ENCODE data around the gene MRPL30.

Gene MRPL30

DNA sequence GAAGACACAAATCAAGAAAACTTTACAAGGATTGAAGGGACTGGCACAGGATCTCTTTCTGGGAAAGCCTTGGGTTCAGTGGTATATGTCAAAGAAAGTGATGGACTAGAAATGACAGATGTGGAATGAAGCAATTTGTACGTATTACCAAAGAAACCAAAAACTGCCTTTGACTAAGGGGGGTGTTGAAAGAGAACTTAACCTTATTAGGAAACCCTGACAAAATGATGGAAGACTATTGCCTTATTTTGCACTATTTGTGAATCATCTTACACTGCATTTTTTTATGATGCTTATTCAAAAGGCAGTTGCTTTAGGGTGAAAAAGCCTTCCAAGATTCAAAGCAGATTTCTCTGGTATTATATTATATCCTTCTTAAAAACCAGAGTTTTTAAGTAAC is 30.3 kb upstream of the MRPL30 start:
- in situ Hi-C loops (cut with MboI; ENCODE audit: low pct_unique_long_range_greater_than_20kb, low sequenced_read_pairs, unreplicated experiment) = no loop called here
- TF ChIP-seq, protein P1, sequence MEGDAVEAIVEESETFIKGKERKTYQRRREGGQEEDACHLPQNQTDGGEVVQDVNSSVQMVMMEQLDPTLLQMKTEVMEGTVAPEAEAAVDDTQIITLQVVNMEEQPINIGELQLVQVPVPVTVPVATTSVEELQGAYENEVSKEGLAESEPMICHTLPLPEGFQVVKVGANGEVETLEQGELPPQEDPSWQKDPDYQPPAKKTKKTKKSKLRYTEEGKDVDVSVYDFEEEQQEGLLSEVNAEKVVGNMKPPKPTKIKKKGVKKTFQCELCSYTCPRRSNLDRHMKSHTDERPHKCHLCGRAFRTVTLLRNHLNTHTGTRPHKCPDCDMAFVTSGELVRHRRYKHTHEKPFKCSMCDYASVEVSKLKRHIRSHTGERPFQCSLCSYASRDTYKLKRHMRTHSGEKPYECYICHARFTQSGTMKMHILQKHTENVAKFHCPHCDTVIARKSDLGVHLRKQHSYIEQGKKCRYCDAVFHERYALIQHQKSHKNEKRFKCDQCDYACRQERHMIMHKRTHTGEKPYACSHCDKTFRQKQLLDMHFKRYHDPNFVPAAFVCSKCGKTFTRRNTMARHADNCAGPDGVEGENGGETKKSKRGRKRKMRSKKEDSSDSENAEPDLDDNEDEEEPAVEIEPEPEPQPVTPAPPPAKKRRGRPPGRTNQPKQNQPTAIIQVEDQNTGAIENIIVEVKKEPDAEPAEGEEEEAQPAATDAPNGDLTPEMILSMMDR (IDR thresholded peaks at IDR 0.05; ENCODE audit: extremely low read depth, insufficient read depth, missing control alignments) = no peak
- no peak for DNase-seq (ENCODE audit: low spot score)

DNA sequence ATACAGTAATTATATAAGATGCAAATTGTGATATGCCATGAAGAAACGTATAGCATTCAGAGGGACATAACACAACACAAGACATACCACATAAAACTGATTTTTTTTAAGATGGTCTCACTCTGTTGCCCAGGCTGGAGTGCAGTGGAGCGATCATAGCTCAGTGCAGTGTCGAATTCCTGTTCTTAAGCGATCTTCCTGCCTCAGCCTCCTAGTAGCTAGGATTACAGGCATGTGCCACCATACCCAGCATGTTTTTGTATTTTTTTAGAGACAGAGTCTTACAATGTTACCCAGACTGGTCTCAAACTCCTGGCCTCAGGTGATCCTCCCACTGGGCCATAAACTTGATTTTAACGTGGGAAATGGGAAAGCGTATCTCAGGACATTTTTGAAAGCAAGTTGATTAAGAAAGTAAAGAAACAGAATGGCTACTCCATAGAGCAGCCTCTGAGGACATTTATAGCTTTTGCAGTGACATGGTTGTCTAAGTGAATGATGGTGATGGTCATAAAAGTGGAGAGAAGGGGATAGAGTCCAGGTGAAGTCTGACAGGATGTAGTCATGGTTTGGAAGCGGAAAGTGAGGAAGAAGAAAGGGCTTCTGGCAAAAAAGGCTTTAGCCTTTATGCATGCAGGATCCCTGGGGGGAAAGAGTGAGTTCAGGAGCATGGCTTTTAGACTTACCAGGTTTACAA is 28.6 kb upstream of the MRPL30 start:
- DNase-seq (ENCODE audit: low spot score) = no peak
- TF ChIP-seq, protein P1 (IDR thresholded peaks at IDR 0.05; ENCODE audit: extremely low read depth, insufficient read depth, missing control alignments) = no peak
- in situ Hi-C loops (cut with MboI; ENCODE audit: low pct_unique_long_range_greater_than_20kb, low sequenced_read_pairs, unreplicated experiment) = no loop called here

DNA sequence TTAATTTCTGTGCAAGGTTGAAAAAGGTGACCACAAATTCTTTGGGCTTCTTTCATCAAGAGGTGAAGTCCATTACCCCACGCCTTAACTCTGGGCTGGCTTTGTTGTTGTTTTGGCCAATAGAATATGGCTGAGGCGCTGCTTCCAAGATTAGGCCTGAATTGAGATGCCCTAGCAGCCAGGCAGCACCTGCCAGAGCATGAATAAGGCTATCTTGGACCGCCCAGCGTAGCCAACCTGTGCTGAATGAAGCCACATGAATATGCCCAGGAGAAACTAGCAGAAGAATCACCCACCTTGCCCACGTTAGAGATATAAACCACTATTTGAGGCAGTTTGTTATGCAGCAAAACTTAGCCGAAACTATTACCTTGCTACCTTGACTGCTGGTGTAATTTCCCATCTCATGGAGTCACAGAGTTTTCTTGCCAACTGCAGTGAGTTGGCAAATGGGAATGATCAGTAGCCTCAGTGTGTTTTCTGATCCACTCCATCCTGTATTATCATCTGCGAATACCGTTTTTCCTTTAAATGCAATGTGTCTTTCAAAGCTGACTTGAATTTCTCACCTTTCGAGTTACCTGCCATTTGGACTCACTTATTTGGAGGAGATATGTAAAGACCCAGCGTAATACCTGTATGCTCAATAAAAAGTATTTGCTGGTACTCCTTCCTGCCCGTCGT is 26.9 kb upstream of the MRPL30 start:
- DNase-seq (ENCODE audit: low spot score) = no peak
- TF ChIP-seq, protein P1 (IDR thresholded peaks at IDR 0.05; ENCODE audit: extremely low read depth, insufficient read depth, missing control alignments) = no peak
- in situ Hi-C loops (cut with MboI; ENCODE audit: low pct_unique_long_range_greater_than_20kb, low sequenced_read_pairs, unreplicated experiment) = no loop called here

DNA sequence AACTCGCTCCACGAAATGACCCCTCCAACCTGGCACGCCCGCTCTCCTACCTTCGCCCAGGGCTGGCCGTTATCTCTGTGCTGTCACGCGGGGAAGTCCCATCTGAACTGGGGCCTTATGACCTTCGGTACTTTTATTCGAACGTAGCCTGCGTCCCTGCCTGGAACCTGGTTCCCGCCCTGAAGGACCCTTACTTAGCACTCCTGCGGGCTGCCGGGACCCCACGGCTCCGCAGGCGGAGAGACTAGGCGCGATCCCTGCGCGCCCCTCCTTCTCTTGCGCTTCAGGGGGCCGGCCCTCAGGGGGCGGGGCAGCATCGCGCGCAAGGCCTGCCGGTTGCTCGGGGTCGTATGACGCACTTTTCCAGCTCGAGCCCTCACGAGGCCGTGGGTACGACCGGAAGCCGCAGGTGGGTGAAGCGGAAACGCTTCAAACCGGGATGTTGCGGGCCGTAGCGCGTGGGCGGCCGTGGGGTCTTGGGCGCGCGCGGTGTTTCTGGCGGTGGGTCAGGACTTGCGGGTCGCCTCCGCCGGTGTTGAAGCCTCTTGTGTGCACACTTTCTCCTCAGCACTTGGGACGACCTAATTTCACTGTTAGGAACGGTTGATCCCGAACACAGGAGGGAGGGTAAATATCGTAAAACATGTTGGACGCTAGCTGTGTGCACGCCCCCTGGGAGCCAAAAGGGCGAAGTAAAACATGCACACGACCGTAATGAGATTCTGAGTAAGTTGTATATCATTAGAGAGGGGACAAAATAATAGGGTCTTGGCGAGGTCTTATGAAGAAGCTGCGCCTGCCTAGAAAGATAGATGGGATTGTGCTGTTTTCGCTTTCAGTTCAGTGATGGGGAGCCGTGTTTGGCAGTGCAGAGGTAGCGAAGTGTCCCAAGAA is 26.1 kb upstream of the MRPL30 start, which contains the start of the genes LIPT1 and TSGA10:
LIPT1 (plus strand) TSS at position 325 of the 894 bp plus-strand sequence. CDS start 6,991 bp downstream, outside the sequence.
TSGA10 (minus strand) TSS at position 300 of the 894 bp plus-strand sequence. CDS start 45,503 bp downstream, outside the sequence.
- TF ChIP-seq, protein P1 (IDR thresholded peaks at IDR 0.05; ENCODE audit: extremely low read depth, insufficient read depth, missing control alignments) = no peak
- in situ Hi-C loops (cut with MboI; ENCODE audit: low pct_unique_long_range_greater_than_20kb, low sequenced_read_pairs, unreplicated experiment) = no loop called here
- DNase-seq (ENCODE audit: low spot score) = peak; percentile 92

DNA sequence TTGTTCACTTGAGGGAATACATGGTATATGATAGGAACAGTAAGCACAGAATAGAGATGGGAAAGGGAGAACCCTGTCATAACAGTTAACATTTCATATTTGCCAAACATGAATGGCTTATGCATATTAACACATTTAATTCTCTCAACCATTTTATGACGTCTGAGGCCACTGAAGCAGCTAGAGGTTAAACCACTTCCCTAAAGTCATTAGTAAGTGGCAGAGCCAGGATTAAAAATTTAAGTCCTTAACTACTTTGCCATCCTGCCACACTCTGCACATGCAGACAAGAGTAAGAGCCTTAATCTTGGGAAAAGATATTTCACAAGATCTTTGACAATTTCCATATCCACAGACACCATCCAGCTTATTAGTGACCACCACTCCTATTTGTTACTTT is 24.1 kb upstream of the MRPL30 start:
- in situ Hi-C loops (cut with MboI; ENCODE audit: low pct_unique_long_range_greater_than_20kb, low sequenced_read_pairs, unreplicated experiment) = no loop called here
- no peak for DNase-seq (ENCODE audit: low spot score)
- TF ChIP-seq, protein P1 (IDR thresholded peaks at IDR 0.05; ENCODE audit: extremely low read depth, insufficient read depth, missing control alignments) = no peak

DNA sequence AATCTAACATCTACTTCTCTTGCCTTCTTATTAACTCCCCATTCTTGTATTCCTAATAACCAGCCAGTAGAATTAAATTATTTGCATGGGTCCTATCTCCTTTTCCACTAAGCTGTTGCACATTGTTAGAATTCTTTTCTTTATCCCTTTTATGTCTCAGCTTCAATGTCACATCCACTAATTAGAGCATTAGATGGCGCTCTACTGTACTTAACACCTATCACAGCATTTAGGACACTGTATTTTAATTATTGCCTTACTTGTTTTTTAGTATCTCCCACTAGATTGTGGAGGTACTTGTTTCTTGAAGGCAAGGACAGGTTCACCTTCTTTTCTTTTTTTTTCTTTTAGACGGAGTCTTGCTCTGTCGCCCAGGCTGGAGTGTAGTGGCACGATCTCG is 22.4 kb upstream of the MRPL30 start:
- in situ Hi-C loops (cut with MboI; ENCODE audit: low pct_unique_long_range_greater_than_20kb, low sequenced_read_pairs, unreplicated experiment) = no loop called here
- DNase-seq (ENCODE audit: low spot score) = no peak
- TF ChIP-seq, protein P1 (IDR thresholded peaks at IDR 0.05; ENCODE audit: extremely low read depth, insufficient read depth, missing control alignments) = peak; percentile 26

Measured in GM13977 (cell line).